AG08396 (cell line): ENCODE data around the gene PLXNB3.
A peak's percentile ranks its signal among the peaks of the same experiment; 100 is the strongest.
"Not testable (repeated sequence)": the region's sequence is repeated elsewhere in the genome, so short reads cannot be mapped to it uniquely, and the experiment has no call there.

Experiments used
- DNase-seq: peaks from one replicate; pipeline ENCODE4 v3.0.0; 2012; ENCODE audit warnings: low spot score, mixed read lengths

Gene PLXNB3

DNA sequence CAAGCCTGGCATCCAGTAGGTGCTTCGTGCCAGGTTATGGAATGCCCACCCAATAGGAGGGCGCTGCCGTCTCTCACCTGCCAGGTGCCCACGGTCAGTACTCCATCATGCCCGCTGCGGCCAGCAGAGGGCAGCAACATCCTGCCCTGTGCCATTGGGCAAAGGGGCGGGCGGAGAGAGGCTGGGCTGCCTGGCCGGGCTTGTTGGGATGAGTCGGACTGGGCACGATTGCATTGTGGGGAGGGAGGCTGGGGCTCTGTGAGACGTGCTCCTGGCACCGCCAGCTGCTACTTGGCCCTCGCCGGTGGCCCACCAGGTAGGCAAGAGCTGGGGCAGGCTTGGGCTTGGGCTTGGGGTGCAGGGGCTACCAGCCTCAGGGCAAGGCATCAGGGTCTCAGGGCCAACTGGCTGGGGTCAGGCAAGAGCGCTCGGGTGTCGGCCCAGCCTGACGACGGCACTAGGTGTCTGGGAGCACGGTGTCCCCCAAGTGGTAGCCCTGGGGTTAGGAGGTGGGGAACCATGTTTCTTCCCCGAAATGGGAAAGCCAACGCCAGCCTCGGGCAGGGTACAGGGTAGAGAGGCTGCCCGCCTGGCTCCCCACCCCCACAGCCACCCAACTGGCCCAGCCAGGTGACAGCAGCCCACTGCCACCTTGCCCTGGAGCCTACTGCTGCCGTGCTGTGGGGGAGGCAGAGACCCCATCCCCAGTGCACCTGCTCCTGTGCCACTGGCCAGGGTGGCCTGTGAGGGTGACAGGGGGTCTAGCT lies at the start of gene PLXNB3:
PLXNB3 (plus strand) TSS at position 261 of the 767 bp plus-strand sequence. CDS start 1,287 bp downstream, outside the sequence.
- DNase-seq: peak; percentile 85

DNA sequence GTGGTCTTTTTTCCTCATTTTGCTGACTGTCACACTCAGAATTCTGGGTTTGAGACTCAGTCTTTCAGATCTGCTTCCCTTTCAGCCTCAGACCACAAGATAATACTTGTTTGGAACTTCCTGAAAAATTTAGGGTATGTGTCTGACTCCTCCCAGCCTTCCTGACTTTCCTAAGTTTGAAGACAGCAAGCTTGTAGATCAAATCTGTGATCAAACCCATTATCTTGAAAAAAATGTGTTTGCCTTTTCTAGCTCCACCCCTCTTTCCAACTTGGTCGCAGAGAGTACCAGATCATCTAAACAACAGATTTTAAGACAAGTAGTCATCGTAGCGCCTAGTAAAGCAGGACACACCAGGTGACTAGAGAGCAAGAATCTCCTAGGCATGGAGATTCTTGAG lies 49.8 kb upstream of the PLXNB3 start:
- DNase-seq: no peak

DNA sequence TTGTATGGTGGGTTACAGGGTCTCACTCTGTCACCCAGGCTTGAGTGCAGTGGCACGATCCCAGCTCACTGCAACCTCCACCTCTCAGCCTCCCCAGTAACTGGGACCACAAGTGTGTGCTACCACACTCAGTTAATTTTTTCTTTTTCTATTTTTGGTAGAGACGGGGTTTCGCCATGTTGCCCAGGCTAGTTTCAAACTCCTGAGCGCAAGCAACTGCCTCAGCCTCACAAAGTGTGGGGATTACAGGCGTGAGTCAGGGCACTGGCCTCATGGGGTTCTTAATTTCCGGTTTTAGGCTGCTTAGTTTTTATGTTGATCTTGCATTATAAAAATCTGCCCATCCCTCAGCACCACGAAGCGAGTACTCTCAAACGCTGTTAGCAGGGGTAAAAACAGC lies 46.6 kb upstream of the PLXNB3 start:
- DNase-seq: no peak

DNA sequence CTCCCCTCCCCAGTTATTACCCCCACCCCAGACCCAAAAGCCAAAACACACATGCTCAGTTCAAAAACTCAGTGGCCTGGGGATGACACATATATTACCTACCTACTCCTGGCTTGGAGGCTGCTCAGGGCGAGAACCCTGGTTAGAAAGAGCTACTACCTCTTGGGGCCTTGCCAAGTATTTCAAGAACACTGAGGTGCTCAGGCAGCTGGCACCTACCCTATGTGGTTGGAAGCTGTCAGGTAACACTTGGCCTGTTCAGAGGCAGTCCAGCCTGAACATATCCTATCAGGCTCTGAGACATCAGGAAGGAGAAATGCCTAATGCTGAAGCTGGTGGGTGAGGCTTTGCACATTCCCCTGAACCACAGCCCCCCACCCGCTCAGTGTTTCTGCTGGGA lies 44.8 kb upstream of the PLXNB3 start:
- no peak for DNase-seq

DNA sequence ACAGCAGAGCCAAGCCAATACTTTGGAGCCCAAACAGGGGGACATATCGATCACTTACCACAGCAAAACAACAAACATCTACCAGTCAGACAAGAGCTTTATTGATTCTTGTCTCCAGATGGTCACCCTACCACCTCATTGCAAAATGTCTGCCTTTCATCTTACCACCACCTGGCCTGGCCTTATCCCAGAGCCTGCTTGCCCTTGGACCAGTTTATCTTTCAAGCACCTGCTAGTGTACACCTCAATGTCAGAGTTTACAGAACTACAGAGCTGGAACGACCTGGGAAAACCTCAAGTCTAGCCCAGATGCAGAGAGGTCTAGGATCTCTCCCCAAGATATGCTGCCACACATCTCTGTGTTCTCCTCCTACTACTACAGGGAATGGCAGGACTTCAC lies 44.3 kb upstream of the PLXNB3 start:
- DNase-seq: no peak

DNA sequence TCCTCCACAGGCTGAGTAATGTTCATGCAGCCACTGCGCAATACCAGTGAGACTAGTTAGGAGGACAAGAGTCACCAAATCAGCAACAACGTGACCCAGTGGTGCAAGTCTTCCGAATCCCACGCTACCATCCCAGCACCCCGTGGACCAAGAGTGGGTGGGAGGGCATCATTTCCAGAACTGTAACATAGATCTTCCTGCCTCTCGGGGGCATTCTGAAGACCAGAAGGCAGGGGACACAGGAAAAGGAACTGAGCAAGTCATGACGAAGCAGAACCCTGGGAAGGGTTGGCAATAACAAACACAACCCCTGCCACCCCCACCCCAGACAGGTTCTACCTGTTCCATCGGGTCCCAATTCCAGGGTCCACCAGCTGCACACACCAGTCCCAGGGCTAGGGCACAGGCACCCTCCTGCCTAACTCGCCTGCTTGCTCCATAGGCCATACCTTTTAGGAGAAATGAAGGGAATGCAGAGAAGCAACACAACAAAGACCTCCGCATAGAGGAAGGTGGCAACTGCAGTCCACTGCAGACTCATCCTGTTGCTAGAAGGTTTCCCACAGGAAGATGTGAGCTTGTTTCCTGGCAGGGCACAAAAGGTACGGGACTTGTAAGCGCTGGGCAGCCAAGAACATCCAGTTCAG lies 41.2 kb upstream of the PLXNB3 start:
- DNase-seq: no peak

DNA sequence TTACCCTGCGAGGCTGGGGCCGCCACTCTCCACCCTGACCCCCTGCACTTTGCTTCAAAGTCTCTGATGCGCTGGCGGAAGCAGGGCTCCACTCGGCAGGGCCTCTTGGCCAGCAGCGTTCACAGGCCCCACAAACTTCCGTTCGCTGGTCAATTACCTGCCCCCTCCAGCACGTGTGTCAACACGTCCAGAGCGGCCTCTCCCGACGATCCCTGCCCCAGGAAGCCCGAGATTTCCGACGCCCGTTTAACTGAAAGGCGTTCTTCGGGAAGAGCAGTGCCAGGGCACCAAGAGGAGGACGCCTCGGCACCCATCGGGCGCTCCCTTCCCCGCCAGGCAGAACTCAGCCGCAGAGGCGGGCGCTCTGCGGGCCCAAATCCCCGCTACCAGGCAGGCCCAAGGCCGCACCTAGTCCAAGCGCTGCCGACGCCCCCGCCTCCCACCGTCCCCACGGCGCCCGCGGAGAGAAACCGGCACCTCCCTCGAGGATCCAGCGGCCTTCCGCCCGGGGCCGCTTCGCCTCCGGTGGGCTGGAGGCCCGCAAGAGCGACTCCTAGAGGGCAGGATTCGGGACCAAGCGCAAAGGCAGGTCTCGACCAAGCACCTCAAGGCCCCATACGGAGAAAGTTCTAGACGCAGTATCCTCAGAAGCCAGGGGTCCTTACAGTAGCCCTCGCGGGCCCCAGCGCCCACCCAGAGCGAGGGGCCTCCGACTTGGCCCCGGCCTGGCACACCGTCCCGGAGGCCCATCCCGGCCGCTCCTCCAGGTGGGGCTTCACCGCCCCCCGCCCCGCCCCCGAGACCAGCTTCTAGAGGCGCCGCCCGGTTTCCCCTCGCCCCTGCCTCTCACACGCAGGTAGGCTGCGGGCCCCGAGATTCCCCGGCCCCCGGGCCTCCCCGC lies 40.4 kb upstream of the PLXNB3 start:
- peak; percentile 54 for DNase-seq

DNA sequence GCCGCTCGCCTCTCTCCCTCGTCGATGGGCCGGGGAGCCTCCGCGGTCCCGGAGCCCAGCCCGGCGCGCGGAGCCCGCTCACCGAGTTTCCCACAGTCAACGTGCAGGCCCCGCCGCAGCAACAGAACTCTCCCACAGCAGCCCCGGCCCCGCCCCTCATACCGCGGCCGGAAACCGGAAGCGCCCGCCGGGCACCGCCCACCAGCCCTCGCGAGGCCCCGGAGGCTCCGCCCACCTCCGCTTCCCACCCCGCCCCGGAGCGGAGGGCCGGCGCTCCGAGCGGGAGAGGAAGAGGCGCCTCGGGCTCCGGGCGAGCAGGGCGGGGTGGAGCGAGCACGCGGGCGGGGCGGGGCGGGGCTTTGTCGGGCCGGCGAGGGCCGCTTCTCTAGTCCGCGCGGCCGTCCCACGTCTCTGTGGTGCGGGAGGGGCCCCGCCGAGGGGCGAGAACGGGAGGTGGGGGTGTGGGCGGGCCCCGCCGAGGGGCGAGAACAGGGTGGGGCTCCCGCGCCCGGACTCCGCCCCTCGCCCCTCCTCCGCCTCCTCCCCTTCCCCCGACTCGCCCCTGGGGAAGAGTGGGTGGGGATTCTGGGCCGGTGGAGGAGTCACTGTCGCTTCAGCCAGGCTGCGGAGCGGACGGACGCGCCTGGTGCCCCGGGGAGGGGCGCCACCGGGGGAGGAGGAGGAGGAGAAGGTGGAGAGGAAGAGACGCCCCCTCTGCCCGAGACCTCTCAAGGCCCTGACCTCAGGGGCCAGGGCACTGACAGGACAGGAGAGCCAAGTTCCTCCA lies 39.6 kb upstream of the PLXNB3 start, which contains the start of the genes ABCD1 and BCAP31:
ABCD1 (plus strand) TSS at position 605 of the 787 bp plus-strand sequence. CDS start 411 bp downstream, outside the sequence.
BCAP31 (minus strand) TSS at position 136 of the 787 bp plus-strand sequence. CDS start 1,143 bp downstream, outside the sequence.
- DNase-seq: peak; percentile 96

DNA sequence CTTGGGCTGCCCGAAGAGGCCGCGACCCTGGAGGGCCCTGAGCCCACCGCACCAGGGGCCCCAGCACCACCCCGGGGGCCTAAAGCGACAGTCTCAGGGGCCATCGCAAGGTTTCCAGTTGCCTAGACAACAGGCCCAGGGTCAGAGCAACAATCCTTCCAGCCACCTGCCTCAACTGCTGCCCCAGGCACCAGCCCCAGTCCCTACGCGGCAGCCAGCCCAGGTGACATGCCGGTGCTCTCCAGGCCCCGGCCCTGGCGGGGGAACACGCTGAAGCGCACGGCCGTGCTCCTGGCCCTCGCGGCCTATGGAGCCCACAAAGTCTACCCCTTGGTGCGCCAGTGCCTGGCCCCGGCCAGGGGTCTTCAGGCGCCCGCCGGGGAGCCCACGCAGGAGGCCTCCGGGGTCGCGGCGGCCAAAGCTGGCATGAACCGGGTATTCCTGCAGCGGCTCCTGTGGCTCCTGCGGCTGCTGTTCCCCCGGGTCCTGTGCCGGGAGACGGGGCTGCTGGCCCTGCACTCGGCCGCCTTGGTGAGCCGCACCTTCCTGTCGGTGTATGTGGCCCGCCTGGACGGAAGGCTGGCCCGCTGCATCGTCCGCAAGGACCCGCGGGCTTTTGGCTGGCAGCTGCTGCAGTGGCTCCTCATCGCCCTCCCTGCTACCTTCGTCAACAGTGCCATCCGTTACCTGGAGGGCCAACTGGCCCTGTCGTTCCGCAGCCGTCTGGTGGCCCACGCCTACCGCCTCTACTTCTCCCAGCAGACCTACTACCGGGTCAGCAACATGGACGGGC lies 38.8 kb upstream of the PLXNB3 start:
- no peak for DNase-seq

DNA sequence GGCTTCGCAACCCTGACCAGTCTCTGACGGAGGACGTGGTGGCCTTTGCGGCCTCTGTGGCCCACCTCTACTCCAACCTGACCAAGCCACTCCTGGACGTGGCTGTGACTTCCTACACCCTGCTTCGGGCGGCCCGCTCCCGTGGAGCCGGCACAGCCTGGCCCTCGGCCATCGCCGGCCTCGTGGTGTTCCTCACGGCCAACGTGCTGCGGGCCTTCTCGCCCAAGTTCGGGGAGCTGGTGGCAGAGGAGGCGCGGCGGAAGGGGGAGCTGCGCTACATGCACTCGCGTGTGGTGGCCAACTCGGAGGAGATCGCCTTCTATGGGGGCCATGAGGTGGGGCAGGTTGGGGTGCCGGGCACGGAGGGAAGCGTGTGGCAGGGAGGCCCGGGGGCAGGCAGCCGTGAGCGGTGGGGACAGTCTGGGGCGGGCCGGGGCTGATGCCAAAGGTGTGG lies 38.2 kb upstream of the PLXNB3 start:
- DNase-seq: no peak

DNA sequence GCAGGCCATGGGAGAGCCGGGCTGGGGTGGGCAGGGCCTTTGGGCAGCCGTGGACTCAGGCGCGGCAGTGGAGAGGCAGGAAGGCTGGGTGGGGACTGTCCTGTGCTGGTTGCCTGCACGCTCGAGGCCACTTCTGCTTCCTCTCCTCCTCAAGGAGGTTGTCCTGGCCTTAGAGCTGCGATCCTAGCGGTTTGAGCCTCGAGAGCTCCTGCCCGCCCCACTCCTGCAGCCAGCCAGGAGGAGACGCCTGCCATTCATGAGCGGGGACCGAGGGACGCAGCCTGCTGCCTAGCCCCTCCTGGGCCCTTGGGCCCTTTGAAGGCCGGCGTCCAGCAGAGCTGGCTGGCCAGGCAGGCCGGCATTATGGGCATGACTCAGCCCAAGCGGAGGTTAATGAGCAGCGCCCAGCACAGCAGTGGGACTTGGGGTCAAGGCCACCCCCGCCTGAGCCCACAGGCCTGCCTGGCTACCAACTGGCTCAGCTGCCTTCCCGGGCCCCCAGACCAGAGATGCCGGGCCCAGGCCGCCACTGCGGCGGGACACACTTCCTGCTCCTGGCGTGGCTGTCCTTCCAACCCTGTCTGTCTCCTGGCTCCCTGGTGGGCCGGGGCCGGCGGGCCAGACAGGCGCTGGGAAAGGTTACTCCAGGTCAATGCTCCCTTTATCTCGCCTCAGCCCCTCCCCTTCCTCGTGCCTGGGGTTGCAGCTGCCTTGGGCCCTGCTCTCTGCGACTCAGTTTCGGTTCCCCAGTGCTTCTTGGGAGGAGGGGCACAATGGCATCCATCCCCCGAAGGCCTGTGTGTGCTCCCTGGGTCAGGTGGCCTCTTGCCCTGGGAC lies 37.5 kb upstream of the PLXNB3 start:
- peak; percentile 55 for DNase-seq

DNA sequence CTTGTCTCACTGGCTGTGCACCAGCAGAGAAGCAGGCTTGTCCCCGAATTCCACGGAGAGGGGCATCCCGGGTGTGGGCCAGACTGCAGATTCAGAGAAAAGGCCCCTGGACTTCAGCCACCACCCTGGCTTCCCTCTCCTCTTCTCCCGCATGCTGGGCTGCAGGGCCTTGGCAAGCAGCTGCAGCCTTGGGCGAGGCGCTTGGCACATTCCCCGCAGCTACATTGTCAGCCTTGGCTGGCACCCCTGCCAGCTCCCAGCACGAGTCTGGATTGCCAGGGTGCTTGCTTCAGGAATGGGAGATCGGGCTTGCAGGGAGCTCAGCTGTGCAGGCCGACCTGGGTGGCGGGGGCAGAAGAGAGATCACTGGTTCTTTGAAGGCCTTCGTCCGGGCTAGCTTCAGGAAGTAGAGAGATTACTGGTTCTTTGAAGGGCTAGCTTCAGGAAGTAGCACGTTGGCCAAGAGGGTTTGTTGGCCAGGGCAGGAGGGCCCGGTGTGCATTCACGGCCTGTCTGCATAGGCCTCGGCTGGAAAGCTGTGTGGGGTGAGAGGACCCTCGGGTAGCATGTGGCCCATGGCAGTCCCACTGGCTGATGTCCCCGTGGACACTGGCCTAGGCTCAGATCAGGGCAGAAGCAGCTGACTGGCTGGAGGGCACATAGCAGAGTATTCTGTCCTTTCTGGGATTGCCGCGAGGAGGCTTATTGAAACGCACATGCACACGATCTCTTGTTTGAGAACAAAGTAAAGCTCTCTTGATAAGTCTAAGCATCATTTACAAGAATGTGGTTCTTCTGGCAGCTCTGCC lies 36.7 kb upstream of the PLXNB3 start:
- DNase-seq: peak; percentile 39

DNA sequence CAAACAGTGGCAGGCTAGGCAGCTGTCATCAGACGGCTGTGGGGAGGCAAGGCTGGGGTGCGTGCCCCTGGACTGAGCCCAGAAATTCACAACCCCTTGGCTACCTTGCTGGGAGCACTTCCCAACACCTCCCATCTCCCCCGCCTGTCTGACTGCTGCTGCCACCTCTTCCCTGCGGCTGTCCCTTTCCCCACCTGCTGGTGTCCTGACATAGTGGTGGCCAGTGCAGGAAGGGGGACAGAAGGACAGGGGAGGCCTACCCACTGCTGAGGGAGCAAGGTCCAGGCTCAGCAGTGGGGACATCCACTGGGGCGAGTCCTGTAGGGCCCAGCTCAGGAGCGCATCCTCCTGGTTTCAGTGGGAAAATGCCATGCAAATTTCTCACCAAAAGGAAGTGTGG lies 36.0 kb upstream of the PLXNB3 start:
- DNase-seq: no peak

DNA sequence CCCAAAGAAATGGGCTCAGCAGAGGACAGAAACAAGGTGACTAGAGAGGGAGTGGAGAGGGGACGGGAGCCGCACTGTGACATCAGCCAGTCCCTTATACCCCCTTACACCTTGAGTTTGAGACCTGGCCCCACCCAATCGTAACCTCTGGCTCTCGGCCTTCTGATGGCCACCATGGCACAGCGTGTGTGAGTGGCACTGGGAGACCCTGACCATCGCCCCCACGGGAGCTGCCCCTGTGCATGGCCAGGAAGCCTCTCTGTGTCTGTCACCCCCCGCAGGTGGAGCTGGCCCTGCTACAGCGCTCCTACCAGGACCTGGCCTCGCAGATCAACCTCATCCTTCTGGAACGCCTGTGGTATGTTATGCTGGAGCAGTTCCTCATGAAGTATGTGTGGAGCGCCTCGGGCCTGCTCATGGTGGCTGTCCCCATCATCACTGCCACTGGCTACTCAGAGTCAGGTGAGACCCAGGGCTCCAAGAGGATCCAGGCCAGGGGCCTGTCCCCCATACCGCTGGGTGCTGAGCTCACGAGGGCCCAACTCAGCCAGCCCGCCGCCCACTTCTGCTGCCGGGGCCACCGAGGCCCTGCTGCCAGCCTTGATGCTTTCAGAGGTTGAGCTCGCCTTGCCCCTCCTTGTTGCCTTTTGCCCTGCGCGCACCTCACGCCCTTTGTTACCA lies 35.0 kb upstream of the PLXNB3 start:
- DNase-seq: no peak

DNA sequence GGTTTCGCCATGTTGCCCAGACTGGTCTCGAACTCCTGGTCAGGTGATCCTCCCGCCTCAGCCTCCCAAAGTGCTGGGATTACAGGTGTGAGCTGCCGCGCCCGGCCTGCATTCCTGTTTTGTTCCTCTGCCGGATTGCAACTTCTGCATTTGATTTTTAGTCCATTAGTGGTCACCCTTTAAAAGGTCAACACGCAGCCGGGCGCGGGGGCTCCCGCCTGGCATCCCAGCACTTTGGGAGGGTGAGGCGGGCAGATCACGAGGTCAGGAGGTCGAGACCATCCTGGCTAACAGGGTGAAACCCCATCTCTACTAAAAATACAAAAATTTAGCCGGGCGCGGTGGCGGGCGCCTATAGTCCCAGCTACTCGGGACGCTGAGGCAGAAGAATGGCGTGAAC lies 33.9 kb upstream of the PLXNB3 start:
- not testable (repeated sequence) for DNase-seq

DNA sequence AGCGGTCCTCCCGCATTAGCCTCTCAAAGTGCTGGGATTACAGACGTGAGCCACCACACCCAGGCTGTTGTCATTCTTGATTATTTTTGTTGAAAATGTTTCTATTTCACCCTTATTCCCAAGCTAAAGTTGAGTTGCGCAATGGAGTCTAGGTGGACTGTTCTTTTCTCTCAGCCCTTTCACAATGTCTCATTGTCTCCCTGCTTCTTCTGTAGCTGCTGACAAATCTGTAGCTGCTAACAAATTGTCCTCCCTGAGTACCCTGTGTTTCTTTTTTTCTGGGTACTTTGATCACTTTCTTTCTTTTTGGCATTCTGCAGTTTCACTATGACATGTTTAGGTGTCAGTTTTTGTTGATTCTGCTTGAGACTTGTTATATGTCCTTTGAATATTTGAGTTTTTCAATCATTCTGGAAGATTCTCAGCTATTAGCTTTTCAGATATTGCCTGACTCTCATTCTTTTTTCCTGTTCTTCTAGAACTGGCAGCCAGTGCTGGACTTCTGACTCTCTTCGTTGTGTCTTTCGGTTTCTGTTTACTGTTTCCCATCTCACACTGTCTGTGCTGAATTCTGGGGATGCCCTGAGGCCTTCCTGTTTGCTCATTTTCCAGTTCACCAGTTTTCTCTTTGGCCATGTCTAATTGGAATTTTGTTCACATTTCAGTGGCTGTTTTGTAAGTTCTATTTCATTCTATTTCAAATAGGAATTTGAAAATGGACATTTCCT lies 32.8 kb upstream of the PLXNB3 start:
- no peak for DNase-seq

DNA sequence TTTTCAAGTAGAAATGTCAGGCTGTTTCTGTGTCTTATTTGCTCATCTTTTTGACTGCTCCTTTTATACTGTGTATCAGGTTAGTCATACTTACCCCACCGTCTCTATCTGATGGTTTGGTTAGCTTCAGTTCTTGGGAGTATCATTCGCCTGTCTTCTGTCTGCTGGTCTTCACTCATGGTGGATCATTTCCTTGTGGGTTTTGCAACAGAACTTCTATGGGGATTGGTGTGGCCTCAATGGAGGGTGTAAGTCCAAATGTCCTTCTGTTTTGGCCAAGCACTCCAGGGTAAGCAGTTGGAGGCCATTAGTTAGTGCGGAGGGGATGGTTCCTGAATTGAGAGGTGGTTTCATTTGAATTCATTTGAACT lies 32.2 kb upstream of the PLXNB3 start:
- no peak for DNase-seq

DNA sequence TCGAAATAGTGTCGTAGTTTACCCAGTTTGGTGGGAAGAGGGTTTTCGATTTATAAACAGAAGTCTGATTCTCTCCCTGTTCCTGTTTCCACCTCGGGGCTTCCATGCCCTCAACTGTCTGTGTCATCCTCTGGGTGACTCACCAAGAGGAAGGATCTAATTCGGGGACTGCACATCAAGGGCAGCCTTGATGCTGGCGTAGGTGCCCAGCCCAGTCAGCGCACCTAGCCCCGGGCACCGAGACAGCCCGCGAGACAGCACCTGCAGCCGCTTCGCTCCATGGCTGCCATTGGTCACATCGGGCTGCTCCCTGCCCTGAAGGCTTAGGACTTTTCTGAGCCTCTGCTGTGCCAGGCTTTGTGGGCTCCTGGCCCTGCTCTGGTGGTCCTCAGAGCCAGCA lies 31.6 kb upstream of the PLXNB3 start:
- no peak for DNase-seq
